Posterior vena cava (tissue), 2 donors: ENCODE measurements around the gene SRSF8. TPM values are rescaled to one million over a fixed set of nuclear protein-coding genes. Genes with fewer than 3 reads are reported as not detected.

Source experiments
- DNase-seq: peaks from one replicate; pipeline ENCODE4 v3.0.0-alpha.2; 2020; ENCODE audit warnings: low spot score
- intact Hi-C, 2 donors: fragments of 100-400 bp; cut with DNase I; formaldehyde crosslinking; loops; one replicate each; pipeline versions ENCODE4 v1.14.1 to v1.14.2; 2022 to 2023
- total RNA-seq, 2 donors: library from RNA; stranded (reverse); fragmentation: NEBNext Ultra II Directional; extraction: Animal tissue kit (Norgen Biotek cat#: 25700); gene quantifications; one replicate each; pipeline ENCODE4 v1.2.1, GENCODE V29; 2021
- donor health status: DM: yes; HTN: yes; CAD: no.
- donor health status: DM: yes; HTN: yes; CAD: no.

SRSF8 gene
- total RNA-seq, 2 donors from 2014 or later: 36.2 to 44.6 TPM

- intact Hi-C loops: no loop called here
- no peak for DNase-seq
These were observed 45.3 kb downstream of the SRSF8 start for GRCh38 chr11:95111923-95112540.

- intact Hi-C loops: no loop called here
- no peak for DNase-seq
These were observed 48.9 kb downstream of the SRSF8 start for GRCh38 chr11:95115597-95115996.

- intact Hi-C loops: no loop called here
- DNase-seq: no peak
These were observed 52.8 kb downstream of the SRSF8 start for GRCh38 chr11:95119361-95120060.

Other genes starting within 250 kb of the SRSF8 start
- gene CWC15, start 93.4 kb upstream of the SRSF8 start, total RNA-seq: 10 to 100 TPM; 51.2 to 56.0 TPM
- under 1 TPM; 0.71 to 0.74 TPM for gene KDM4D, start 93.2 kb upstream of the SRSF8 start, total RNA-seq
- not detected for gene KDM4E, start 41.7 kb upstream of the SRSF8 start, total RNA-seq
- not detected for gene KDM4F, start 17.5 kb upstream of the SRSF8 start, total RNA-seq
- 10 to 100 TPM; 41.7 to 50.2 TPM for gene ENDOD1, start 22.9 kb downstream of the SRSF8 start, total RNA-seq
- 10 to 100 TPM; 19.0 to 23.6 TPM for gene SESN3, start 164.3 kb downstream of the SRSF8 start, total RNA-seq